ENCODE measurements around the gene LMAN2L. TPM values are rescaled to one million over a fixed set of nuclear protein-coding genes. Genes with fewer than 3 reads are reported as not detected.

The LMAN2L gene
- total RNA-seq, 1 experiment from 2014 or later = 70.7 TPM

DNA sequence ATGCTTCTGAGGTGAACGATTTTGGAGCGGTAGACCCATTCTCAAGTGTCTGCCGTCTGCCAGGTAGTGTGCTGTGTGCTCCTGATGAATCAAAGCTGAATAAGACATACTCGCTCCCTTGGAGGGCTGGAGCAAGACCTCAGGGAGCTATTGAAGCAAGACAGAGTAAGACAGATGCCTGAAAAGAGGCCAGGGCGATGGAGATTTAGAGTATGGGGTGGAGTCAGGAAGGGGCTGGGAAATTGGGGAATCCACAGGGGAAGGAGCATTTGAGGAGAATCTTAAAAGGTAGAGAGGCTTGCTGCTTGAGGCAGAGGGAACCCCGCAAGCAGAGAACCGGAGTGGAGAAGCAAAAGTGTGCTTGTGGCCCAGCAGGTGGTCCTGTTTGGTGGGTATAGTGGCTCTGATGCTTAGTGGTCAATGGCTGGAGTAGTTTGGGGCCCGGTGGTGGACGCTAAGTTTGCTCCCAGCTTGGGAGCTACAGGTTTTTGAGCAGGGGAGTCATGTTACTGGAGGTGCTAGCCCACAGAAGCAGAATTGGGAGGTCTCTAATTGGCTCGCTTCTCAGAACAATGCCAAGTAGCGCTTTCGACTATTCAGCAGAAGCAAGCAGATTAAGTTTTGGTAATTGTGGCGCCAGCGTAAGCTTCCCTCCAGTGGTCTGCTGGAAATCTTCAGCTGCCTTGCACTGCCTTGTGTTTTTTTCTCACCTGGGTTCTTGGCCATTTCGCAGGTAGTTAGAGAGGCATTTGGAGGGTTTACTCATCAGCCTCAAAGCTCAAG, 22.9 kb upstream of the LMAN2L start:
- peak; percentile 33 for DNase-seq (ENCODE audit: low read depth)
- in situ Hi-C loops (cut with HindIII; ENCODE audit: low pct_unique_long_range_greater_than_20kb, low sequenced_read_pairs) = no loop called here

DNA sequence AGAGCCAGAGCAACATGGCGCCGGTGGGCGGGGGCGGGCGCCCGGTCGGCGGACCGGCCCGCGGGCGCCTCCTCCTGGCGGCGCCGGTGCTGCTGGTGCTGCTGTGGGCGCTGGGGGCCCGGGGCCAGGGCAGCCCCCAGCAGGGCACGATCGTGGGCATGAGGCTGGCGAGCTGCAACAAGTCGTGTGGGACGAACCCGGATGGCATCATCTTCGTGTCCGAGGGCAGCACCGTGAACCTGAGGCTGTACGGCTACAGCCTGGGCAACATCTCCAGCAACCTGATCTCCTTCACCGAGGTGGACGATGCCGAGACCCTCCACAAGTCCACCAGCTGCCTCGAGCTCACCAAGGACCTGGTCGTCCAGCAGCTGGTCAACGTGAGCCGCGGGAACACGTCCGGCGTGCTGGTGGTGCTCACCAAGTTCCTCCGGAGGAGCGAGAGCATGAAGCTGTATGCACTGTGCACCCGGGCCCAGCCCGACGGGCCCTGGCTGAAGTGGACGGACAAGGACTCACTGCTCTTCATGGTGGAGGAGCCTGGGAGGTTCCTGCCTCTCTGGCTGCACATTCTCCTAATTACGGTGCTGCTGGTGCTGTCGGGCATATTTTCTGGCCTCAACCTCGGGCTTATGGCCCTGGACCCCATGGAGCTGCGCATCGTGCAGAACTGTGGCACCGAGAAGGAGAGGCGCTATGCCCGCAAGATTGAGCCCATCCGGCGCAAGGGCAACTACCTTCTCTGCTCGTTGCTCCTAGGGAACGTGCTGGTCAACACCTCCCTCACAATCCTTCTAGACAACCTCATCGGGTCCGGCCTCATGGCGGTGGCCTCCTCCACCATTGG, 21.3 kb upstream of the LMAN2L start:
- in situ Hi-C loops (cut with HindIII; ENCODE audit: low pct_unique_long_range_greater_than_20kb, low sequenced_read_pairs) = no loop called here
- no peak for DNase-seq (ENCODE audit: low read depth)

DNA sequence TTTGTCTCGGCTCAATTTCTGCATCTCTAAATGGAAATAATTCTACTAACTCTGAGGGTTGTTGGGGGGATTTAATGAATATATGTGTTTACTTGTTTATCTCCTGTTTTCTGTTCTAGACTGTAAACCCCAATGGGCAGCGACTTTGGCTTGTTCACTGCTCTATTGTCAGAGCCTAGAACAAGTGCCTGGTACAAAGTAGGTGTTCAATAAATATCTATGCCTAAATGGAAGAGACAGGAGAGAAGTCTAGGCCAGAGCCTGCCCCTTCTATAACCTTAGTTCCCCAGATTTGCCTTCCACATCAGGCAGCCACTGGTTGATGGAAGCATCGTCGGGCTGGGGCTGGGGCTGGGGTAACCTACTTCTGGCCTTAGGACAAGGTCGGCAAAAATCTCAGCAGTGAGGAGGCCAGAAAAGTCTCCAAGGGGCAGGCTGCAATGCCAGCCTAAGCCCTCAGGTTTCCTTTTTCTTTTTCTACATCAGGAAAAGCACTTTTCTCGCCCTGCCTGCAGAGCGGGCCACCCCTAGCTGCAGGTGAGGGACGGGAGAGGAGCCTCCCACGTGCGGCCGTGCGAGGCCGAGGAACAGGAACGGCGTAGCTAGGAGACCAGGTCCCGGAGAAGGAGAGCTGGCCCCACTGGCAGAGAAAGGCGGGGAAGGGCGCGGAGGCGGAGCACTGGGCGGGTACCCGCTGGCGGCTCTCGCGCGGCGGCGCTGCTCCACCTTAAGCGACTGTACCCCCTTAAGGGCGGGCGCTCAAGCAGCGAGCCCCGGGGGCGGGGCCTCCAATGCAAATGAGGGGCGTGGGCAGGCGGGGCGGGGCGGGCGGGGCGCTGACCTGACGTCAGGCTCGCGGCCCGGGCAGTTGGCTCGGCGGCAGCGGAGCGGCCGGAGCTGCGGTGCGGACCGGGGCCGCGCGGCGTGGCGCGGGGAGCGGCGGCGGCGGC, 20.4 kb upstream of the LMAN2L start, which contains the start of gene CNNM4:
Gene CNNM4 (plus strand): TSS at position 867 of the 950 bp plus-strand sequence. CDS start 98 bp downstream, outside the sequence.
- DNase-seq (ENCODE audit: low read depth) = peak; percentile 94
- in situ Hi-C loops (cut with HindIII; ENCODE audit: low pct_unique_long_range_greater_than_20kb, low sequenced_read_pairs) = no loop called here

DNA sequence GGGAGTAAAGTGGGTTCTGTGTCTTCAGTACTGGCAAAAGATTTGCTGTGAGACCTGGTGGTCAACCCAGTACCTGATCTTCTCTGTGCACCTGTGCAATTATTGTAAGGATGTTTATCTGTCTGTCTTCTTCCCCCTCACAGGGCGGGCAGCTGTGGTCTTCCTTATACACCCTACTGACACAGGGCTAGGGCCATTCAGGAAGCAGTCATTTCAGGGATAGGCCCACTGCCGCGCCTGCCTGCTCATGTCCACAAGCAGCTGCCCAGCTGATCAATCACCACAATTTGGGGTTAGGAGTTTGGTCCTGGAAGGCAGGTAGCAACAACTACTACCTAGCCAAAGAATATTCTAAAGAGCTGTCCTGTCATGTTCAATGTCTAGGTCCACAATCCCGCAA, 19.7 kb upstream of the LMAN2L start:
- in situ Hi-C loops (cut with HindIII; ENCODE audit: low pct_unique_long_range_greater_than_20kb, low sequenced_read_pairs) = no loop called here
- no peak for DNase-seq (ENCODE audit: low read depth)

DNA sequence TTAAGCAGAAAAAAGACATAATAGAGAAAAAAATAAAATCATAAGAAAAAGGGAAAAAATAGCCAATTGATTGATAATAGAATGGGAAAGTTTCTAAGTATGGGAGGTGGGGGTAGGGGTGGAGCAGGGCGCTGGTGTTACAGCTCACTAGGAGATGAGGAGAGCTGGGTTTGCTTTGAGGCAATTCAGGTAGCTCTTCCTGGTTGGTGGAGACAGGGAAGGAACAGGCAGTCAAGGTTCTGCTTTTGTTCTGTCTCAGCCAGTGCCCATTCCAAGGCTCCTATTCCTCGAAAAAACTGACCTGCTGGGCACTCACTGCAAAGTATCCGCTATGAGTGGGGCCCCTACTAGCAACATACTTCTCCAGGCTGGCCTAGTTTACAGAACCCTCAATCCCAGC, 19.1 kb upstream of the LMAN2L start:
- no peak for DNase-seq (ENCODE audit: low read depth)
- in situ Hi-C loops (cut with HindIII; ENCODE audit: low pct_unique_long_range_greater_than_20kb, low sequenced_read_pairs) = no loop called here

DNA sequence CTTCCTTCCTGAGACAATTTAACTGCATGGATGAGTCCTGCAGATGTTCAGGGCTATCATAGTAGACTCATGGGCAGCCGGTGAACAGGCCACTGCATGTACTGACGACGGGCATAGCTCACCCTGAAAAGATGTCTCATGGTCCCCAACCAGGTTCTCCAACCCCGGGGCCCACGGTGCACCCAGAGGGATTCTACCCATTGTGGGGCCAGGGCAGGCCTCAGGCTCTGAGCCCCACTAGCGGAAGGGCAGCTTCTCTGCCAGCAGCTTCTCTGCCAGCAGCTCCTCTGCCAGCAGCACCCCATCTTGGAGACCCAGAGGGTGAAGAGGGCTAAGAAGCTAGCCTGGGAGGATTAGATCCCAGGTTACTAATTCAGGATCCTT, 17.6 kb upstream of the LMAN2L start:
- DNase-seq (ENCODE audit: low read depth) = no peak
- in situ Hi-C loops (cut with HindIII; ENCODE audit: low pct_unique_long_range_greater_than_20kb, low sequenced_read_pairs) = no loop called here

DNA sequence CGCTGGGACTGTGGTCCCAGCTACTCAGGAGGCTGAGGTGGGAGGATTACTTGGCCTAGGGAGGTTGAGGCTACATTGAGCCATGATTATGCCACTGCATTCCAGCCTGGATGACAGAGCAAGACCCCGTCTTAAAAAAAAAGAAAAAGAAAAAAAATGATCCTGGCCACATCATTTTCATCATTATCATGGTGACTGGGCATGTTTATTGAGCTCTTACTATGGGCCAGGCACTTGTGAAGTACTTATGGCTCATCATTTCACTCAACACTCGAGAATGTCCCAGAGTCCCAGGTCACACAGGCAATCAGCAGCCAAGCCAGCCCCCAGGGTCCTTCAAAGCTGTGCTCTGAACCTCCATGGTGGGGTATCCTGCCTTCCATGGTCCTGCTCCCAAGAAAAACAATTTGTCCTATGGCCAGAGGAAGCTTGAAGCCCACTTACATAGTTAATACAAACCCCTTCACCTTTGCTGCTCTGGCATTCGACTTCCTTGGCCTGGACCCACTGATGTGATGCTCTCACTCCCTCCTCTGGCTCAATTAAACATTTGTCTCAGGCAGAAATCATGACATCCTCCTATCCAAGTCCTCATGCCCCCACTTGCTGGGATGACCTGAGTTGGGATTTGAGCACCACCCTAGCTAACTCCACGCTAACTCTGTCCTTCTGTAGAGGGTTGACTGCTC, 17.1 kb upstream of the LMAN2L start:
- in situ Hi-C loops (cut with HindIII; ENCODE audit: low pct_unique_long_range_greater_than_20kb, low sequenced_read_pairs) = no loop called here
- DNase-seq (ENCODE audit: low read depth) = peak; percentile 40

DNA sequence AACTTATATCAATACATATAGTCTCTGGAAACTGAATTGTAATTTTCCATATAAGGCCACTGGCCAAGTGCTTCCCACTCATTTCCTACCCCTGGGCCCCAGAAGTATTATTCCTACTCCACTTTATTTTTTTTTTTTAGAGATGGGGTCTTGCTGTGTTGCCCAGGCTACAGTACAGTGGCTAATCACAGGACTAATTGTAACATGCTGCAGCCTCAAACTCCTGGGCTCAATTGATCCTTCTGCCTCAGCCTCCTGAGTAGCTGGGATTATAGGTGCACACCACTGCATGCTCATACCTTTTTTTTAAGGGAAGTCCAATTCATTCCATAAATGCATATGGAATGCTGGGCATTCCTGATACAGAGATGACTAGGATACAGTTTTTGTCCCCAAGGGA, 14.5 kb upstream of the LMAN2L start:
- in situ Hi-C loops (cut with HindIII; ENCODE audit: low pct_unique_long_range_greater_than_20kb, low sequenced_read_pairs) = no loop called here
- no peak for DNase-seq (ENCODE audit: low read depth)

DNA sequence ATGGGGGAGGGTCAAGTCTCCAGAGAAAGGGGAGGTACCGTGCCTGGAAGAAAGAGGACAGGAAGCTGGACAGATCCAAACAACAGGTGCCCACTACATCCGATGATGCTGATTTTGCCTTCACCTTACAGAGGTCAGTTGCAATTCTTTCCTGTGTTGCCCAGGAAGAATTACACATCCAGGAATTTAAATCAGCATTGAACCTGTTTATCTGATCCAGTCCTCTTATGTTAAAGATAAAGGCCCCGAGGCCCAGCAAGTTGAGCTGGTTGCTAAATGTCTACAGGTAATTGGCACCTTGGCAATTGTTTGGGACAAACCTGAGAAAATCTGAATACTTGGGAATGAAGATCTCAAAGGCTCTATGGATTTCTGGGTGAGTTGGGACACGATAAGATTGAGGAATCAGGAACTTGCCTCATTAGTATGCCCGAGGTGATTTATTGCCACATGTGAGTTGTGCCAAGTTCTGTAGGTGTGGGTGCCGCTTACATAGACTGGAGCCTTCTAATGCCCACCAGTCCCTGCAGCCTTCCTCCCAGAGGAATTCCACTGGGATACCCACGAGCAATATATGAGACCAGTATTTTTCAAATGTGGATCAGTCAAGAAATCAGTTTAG, 13.9 kb upstream of the LMAN2L start:
- in situ Hi-C loops (cut with HindIII; ENCODE audit: low pct_unique_long_range_greater_than_20kb, low sequenced_read_pairs) = no loop called here
- no peak for DNase-seq (ENCODE audit: low read depth)

DNA sequence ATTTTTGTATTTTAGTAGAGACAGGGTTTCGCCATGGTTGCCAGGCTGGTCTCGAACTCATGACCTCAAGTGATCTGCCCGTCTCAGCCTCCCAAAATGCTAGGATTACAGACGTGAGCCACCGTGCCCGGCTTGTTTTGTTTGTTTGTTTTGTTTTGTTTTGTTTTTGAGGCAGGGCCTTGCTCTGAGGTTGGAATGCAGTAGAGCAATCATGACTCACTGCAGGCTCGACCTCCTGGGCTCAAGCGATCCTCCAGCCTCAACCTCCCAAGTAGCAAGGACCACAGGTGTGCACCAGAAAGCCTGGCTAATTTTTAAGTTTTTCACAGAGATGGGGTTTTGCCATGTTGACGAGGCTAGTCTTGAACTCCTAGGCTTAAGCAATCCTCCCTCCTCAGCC, 11.9 kb upstream of the LMAN2L start:
- in situ Hi-C loops (cut with HindIII; ENCODE audit: low pct_unique_long_range_greater_than_20kb, low sequenced_read_pairs) = no loop called here
- DNase-seq (ENCODE audit: low read depth) = no peak

DNA sequence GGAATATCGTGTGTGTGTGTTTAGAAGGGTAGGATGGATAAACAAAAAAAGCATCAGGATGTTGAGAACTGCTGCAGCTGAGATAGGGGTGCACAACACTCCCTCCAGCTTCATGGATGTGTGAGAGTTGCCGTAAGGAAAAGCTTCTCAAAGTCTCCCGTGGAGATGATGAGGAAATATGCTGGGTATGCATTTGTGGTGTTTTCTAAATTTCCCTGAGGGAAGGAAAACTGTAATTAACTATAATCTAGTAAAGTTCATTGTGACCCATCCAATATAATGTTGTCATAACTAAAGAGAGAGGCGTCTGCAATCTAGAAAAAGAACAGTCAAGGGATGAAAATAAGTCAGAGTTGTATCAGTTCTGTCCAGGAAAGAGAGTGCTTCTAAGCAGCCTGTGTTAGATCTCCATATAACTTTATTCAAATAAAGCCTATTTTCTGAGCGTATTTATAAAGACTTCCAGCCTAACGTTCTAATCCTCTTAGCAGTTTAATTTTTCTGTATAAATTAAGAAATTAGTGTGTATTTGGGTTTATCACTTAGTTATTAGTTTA, 7.3 kb upstream of the LMAN2L start:
- in situ Hi-C loops (cut with HindIII; ENCODE audit: low pct_unique_long_range_greater_than_20kb, low sequenced_read_pairs) = no loop called here
- no peak for DNase-seq (ENCODE audit: low read depth)

DNA sequence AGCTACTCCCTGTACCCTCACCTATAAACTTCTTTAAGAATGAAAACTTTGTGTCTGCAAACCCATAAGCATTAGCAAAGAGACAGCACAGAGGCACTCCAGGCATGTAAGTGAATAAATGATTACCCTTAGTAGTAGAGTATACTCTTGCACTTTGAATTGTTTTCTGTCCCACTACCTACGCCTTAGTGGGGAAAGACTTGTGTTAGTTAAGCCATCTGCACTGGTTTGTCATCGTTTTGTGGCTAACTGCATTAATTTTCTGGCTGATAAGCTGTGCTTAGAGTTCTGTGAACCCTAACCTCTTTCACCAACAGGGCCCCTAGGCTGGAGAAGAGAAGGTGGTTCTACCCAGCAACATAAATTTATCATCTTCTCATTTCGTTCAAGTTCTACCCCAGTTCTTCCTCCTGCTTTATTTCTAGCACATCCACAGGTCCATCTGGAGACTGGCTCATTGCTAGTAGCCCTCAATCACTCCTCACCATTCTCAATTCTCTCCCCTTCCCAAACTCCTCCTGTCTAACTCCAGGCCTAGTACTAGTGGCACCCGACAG, 710 bp downstream of the LMAN2L start:
- in situ Hi-C loops (cut with HindIII; ENCODE audit: low pct_unique_long_range_greater_than_20kb, low sequenced_read_pairs) = no loop called here
- peak; percentile 28 for DNase-seq (ENCODE audit: low read depth)

DNA sequence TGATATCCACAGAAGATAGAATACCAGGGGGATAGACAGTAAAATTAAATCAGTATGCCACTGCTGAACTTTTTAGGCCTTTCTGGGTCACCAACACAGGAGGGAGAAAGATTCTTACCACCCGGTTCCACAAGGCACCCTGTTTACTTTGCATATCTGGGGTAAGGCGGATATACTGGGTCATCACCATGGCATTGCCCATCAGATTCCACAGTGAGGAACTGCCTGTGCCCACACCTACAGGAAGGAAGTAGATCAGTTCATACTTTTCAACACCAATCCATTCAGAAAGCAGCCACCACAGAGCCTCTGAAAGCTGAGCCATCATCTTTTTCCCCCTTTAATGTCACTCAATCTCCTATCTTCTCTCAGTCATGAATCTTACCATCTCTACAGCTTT, 2.0 kb downstream of the LMAN2L start:
- in situ Hi-C loops (cut with HindIII; ENCODE audit: low pct_unique_long_range_greater_than_20kb, low sequenced_read_pairs) = no loop called here
- no peak for DNase-seq (ENCODE audit: low read depth)

DNA sequence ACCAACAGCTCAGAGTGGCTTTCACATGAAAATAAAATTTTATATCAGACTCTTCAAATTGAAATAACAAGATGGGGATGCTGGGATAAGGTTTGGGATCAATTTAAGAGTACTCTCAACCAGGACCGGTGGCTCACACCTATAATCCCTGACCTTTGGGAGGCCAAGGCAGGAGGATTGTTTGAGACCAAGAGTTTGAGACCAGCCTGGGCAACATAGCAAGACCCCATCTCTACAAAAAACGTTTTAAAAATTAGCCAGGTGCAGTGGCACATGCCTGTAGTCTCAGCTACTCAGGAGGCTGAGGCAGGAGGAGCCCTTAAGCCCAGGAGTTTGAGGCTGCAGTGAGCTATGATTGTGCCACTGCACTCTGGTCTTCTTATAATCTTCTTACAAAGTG, 2.6 kb downstream of the LMAN2L start:
- in situ Hi-C loops (cut with HindIII; ENCODE audit: low pct_unique_long_range_greater_than_20kb, low sequenced_read_pairs) = no loop called here
- DNase-seq (ENCODE audit: low read depth) = no peak

DNA sequence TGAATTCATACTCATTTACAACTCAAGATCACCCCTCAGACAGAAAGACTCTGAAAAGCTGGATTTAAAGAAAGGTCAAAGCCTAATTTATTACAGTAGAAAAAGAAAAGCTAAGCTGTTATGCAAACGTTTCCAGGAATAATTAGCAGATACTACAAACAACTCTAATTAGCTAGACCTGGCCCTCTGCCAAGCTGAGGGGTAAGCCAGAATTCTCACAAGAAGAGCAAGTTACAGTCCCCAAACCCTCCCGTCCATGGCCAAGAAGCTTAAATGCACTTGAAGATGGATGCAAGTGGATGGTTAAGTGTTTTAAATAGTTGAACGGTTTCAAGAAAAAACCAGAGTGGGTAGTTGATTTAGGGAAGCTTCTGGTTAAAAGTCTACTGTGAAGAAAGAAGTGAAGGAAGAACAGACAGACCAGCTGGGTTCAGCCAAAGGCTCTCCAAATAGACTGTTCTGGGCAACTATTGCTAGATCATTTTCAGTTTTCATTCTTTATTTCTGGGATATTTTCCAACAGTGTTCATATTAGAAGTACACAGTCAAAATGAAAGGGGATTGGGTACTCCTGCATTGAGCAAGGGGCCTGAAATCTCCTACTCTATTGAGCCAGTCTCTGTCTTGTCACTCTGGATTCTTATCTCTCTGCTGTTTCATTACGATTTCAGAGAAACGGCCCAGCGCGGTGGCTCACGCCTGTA, 4.8 kb downstream of the LMAN2L start:
- in situ Hi-C loops (cut with HindIII; ENCODE audit: low pct_unique_long_range_greater_than_20kb, low sequenced_read_pairs) = no loop called here
- no peak for DNase-seq (ENCODE audit: low read depth)

DNA sequence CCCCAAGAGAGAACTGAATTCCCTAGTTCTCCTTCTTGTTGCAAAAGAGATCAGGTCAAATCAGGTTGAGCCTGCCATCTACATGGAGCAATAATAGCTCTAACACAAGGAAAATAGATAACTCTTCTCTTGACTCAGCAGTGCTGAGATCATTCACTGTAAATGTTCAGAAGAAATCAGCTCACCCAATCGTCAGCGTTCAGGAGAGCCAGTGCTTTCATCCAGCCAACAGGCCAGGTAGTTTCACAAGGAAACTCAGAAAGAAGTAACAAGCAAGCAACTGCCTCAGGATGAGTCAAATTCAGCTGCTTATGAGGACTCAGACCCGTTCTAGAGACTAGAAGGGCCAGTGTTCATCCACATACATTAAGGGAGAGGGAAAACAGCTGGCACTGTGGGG, 5.9 kb downstream of the LMAN2L start:
- in situ Hi-C loops (cut with HindIII; ENCODE audit: low pct_unique_long_range_greater_than_20kb, low sequenced_read_pairs) = no loop called here

More for the DNA sequence above, 5.9 kb downstream of the LMAN2L start:
- DNase-seq (ENCODE audit: low read depth) = no peak
